Measurements from ENCODE around the gene ZRSR2. TPM values are rescaled to one million over a fixed set of nuclear protein-coding genes. Genes with fewer than 3 reads are reported as not detected.

Gene ZRSR2
- total and polyA plus RNA-seq, 4 donors: 7.1 to 32.8 (median 10.0) TPM

DNA sequence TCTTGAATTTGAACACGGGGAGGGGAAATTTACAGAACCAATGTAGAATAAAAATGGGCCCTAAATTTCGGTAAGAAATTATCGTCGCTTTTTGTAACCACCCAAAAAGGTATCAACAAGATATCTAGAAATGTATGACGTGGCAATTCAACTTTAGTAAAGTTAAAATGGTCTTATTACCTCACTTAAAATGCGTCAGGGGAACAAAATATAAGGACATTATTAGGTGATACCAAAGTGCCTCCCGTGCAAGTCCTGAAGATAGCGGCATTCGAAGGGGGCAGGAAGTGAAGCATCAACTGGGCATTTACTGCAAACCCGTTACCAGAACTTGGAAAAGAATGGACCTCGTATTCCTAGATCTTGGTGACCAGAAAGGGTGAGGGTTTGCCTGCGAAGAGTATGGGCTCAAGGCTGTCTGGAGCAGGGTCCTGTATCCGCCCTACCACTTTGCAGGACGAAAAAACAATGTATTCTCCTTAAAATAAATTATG, 63.3 kb downstream of the ZRSR2 start:
- H3K9me3 ChIP-seq (ENCODE audit: control insufficient read depth in 4 of 4, insufficient read depth in 3 of 4, low read length in 3 of 4): peaks cover 0 to 3% (median 0%) of the 10 kb centered on the region in 4 donors
- peaks cover 0 to 62% (median 49%) of the 10 kb centered on the region in 3 donors for H3K27me3 ChIP-seq (ENCODE audit: control insufficient read depth in 3 of 3, insufficient read depth in 3 of 3, low read length in 2 of 3)
- ATAC-seq (ENCODE audit: insufficient read depth, low FRiP score): no peak
- peak overlapping the region; percentile 76 for H3K4me3 ChIP-seq
- 22 to 32% methylated on average over 14 of the region's 14 CpGs for whole genome bisulfite sequencing, 2 donors
- H3K27ac ChIP-seq (ENCODE audit: low read depth in 1 of 2, low read length in 1 of 2): peak overlapping the region in 1 of 2 donors; percentile 98
- peak overlapping the region in 1 of 2 donors; percentile 61 for H3K9ac ChIP-seq (ENCODE audit: insufficient read depth in 1 of 2, low read length in 2 of 2)
- TF ChIP-seq, protein P1, sequence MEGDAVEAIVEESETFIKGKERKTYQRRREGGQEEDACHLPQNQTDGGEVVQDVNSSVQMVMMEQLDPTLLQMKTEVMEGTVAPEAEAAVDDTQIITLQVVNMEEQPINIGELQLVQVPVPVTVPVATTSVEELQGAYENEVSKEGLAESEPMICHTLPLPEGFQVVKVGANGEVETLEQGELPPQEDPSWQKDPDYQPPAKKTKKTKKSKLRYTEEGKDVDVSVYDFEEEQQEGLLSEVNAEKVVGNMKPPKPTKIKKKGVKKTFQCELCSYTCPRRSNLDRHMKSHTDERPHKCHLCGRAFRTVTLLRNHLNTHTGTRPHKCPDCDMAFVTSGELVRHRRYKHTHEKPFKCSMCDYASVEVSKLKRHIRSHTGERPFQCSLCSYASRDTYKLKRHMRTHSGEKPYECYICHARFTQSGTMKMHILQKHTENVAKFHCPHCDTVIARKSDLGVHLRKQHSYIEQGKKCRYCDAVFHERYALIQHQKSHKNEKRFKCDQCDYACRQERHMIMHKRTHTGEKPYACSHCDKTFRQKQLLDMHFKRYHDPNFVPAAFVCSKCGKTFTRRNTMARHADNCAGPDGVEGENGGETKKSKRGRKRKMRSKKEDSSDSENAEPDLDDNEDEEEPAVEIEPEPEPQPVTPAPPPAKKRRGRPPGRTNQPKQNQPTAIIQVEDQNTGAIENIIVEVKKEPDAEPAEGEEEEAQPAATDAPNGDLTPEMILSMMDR (IDR thresholded peaks at IDR 0.05; ENCODE audit: control extremely low read depth, extremely low read depth): no peak
- DNase-seq: peak in 1 of 3 donors; percentile 38
- H3K4me1 ChIP-seq (ENCODE audit: control insufficient read depth in 5 of 5, insufficient read depth in 5 of 5, low read length in 5 of 5): peaks cover 0 to 16% (median 2%) of the 10 kb centered on the region in 5 donors
- H3K36me3 ChIP-seq (ENCODE audit: control insufficient read depth in 4 of 4, insufficient read depth in 4 of 4, low read length in 4 of 4): no peaks in the 10 kb centered on the region

DNA sequence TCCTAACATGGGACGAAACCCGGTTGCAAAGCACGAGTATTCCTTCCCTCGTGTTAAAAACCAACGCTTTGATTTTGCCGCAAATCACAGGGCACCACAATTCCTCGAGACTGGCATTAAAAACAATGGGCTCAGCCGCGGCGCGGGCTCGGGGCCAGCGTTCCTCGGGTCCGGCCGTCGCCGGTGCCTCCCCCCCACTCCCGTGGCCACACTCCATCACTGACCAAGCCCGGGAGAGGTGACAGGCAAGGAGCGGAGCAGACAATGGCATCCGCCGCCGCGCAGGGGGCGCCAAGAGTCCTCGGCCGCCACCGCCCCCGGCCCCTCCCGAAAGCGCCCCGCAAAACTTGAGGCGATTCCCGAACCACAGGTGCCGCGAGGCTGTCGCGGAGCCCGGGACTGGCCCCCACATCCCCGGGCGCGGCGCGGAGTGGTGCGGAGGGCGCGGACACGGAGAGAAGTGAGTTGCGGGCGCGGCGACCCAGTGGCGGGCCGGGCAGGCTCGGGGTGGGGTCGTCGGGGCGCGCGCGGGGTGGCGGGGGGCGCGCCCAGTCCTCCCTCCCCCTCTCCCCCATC, 63.9 kb downstream of the ZRSR2 start:
- TF ChIP-seq, protein P1 (IDR thresholded peaks at IDR 0.05; ENCODE audit: control extremely low read depth, extremely low read depth): no peak
- peak overlapping the region in 1 of 2 donors; percentile 61 for H3K9ac ChIP-seq (ENCODE audit: insufficient read depth in 1 of 2, low read length in 2 of 2)
- no peaks in the 10 kb centered on the region for H3K36me3 ChIP-seq (ENCODE audit: control insufficient read depth in 4 of 4, insufficient read depth in 4 of 4, low read length in 4 of 4)
- DNase-seq (peak; percentile 40 to 54 (median 49)), ATAC-seq (ENCODE audit: insufficient read depth, low FRiP score) (no peak)
- H3K9me3 ChIP-seq (ENCODE audit: control insufficient read depth in 4 of 4, insufficient read depth in 3 of 4, low read length in 3 of 4): peaks cover 0 to 3% (median 0%) of the 10 kb centered on the region in 4 donors
- peaks cover 0 to 64% (median 50%) of the 10 kb centered on the region in 3 donors for H3K27me3 ChIP-seq (ENCODE audit: control insufficient read depth in 3 of 3, insufficient read depth in 3 of 3, low read length in 2 of 3)
- peak overlapping the region; percentile 76 for H3K4me3 ChIP-seq
- H3K4me1 ChIP-seq (ENCODE audit: control insufficient read depth in 5 of 5, insufficient read depth in 5 of 5, low read length in 5 of 5): peaks cover 0 to 16% (median 2%) of the 10 kb centered on the region in 5 donors
- H3K27ac ChIP-seq (ENCODE audit: low read depth in 1 of 2, low read length in 1 of 2): peak overlapping the region; percentile 98
- 0 to 1% methylated on average over 30 to 65 of the region's 65 CpGs for WGBS, 2 donors

DNA sequence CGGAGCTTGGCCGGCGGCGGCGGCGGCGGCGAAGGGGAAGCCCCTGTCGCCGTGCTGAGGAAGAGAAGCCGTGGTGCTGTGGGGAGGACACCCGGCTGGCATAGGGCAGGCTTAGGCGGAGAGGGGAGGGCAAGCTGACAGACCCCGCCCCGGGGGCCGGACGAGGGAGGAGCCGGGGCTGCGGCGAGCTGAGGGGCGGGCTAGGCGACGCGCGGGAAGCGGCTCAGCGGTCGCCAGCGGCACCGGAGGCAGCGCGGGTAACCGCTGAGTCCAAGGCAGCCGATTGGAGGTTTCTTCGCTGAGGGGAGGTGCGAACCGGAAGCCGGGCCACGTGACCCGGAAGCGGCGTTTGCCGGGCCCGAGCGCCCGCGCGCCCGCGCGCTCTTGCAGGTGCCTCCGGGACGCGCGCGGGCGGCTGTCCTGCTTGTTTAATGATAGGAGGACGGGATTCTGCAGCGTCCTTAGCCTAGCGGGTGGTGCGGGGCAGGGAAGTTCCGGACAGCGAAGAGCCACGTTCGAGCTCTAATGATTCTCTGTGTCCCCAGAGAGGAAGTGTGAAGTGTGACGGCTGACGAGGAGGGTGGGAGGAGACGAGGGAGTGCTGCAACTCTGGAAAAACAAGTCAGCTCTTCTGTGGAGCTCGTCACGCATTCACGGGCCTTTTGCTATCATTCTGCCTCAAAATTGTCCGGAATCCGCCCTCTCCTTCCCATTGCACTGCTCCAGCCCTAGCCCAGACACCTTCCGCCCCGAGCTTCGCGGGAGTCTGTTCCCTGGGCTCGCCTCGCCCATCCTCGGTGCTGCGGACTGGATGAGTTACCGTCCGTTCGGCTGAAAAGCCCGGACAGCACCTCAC, 64.7 kb downstream of the ZRSR2 start, which contains the start of gene AP1S2:
Gene AP1S2, minus strand, starts transcription at position 102 of the 856 bp plus-strand sequence. CDS start 2,289 bp downstream, outside the sequence.
- WGBS, 2 donors: 0% methylated on average over 30 to 85 of the region's 85 CpGs

More for the DNA sequence above, 64.7 kb downstream of the ZRSR2 start, which contains the start of gene AP1S2:
- ATAC-seq (ENCODE audit: insufficient read depth, low FRiP score) (peak; percentile 96), DNase-seq (peak; percentile 91 to 97 (median 94))
- Histone ChIP-seq H3K9me3 (ENCODE audit: control insufficient read depth in 4 of 4, insufficient read depth in 3 of 4, low read length in 3 of 4) (peaks cover 0 to 3% (median 0%) of the 10 kb centered on the region in 4 donors), H3K27me3 (ENCODE audit: control insufficient read depth in 3 of 3, insufficient read depth in 3 of 3, low read length in 2 of 3) (peaks cover 0 to 65% (median 52%) of the 10 kb centered on the region in 3 donors), H3K4me3 (peak within 1 kb of the TSS; percentile 76), H3K4me1 (ENCODE audit: control insufficient read depth in 5 of 5, insufficient read depth in 5 of 5, low read length in 5 of 5) (peaks cover 0 to 16% (median 2%) of the 10 kb centered on the region in 5 donors), H3K27ac (ENCODE audit: low read depth in 1 of 2, low read length in 1 of 2) (peak within 1 kb of the TSS; percentile 98), H3K36me3 (ENCODE audit: control insufficient read depth in 4 of 4, insufficient read depth in 4 of 4, low read length in 4 of 4) (no peaks in the 10 kb centered on the region), H3K9ac (ENCODE audit: insufficient read depth in 1 of 2, low read length in 2 of 2) (peak within 1 kb of the TSS; percentile 47 to 70)
- TF ChIP-seq, protein P1 (IDR thresholded peaks at IDR 0.05; ENCODE audit: control extremely low read depth, extremely low read depth): no peak

All from lung (tissue), 12 donors.